Lower lobe of right lung (tissue), 2 donors: Measurements from ENCODE around the gene GRID1. TPM values are rescaled to one million over a fixed set of nuclear protein-coding genes. Genes with fewer than 3 reads are reported as not detected.
A peak's percentile ranks its signal among the peaks of the same experiment; 100 is the strongest.

ENCODE experiments used
- ATAC-seq, 2 donors: fragments of 200-7000 bp; cut with Tn5 transposase; one replicate each; pipeline ENCODE4 v1.9.1; 2020 to 2022; ENCODE audit warnings: mild to moderate bottlenecking in 2 of 2, moderate library complexity in 2 of 2
- DNase-seq: peaks from one replicate; pipeline ENCODE4 v3.0.0-alpha.2; 2020
- H3K27ac ChIP-seq: fragments of 200-600 bp; one replicate; pipeline ENCODE4 v1.8.0; 2022
- H3K27me3 ChIP-seq: fragments of 200-600 bp; one replicate; pipeline ENCODE4 v1.8.0; 2022; ENCODE audit warnings: low read depth
- H3K36me3 ChIP-seq: fragments of 200-600 bp; one replicate; pipeline ENCODE4 v1.8.0; 2022; ENCODE audit warnings: mild to moderate bottlenecking
- H3K4me1 ChIP-seq: fragments of 200-600 bp; one replicate; pipeline ENCODE4 v1.8.0; 2022
- H3K4me3 ChIP-seq: fragments of 200-600 bp; one replicate; pipeline ENCODE4 v1.8.0; 2022; ENCODE audit warnings: mild to moderate bottlenecking
- H3K9me3 ChIP-seq: fragments of 200-600 bp; one replicate; pipeline ENCODE4 v1.8.0; 2022
- intact Hi-C: fragments of 100-400 bp; cut with DNase I; formaldehyde crosslinking; loops from one replicate; pipeline ENCODE4 v1.11.0; 2022
- total RNA-seq: library from RNA; stranded (reverse); fragmentation: NEBNext Ultra II Directional; extraction: Animal tissue kit (Norgen Biotek cat#: 25700); gene quantifications from one replicate; pipeline ENCODE4 v1.2.1, GENCODE V29; 2021
- TF ChIP-seq, protein P1 (sequence below): fragments of 200-600 bp; IDR thresholded peaks from one replicate; pipeline ENCODE4 v1.8.0; 2022; ENCODE audit warnings: antibody characterized with exemption, mild to moderate bottlenecking
- donor health status: DM: no; HTN: yes; CAD: no; lungs with severe emphysema.

Gene GRID1
- total RNA-seq, 1 donor from 2014 or later = 2.5 TPM

DNA sequence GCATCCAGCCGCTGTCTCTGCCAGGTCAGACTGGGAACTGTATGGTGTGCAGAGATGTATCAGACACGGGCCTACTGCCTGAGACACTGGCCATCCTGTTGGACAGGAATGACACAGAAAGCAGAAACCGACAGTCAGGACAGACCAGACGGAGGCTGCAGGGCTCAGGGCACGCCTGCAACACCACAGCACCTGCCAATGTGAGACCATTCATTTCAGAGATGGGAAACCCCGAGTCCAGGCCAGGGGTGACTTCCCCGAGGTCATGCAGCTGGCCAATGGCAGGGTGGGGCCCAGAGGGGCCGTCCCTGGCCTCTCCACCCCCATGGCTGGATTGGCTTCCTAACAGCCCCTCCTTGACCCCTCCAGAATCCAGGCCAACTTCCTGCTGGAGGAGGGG lies 34.7 kb downstream of the GRID1 start:
- H3K27me3 ChIP-seq = no peaks in the 10 kb centered on the region
- no peak for DNase-seq
- TF ChIP-seq, protein P1, sequence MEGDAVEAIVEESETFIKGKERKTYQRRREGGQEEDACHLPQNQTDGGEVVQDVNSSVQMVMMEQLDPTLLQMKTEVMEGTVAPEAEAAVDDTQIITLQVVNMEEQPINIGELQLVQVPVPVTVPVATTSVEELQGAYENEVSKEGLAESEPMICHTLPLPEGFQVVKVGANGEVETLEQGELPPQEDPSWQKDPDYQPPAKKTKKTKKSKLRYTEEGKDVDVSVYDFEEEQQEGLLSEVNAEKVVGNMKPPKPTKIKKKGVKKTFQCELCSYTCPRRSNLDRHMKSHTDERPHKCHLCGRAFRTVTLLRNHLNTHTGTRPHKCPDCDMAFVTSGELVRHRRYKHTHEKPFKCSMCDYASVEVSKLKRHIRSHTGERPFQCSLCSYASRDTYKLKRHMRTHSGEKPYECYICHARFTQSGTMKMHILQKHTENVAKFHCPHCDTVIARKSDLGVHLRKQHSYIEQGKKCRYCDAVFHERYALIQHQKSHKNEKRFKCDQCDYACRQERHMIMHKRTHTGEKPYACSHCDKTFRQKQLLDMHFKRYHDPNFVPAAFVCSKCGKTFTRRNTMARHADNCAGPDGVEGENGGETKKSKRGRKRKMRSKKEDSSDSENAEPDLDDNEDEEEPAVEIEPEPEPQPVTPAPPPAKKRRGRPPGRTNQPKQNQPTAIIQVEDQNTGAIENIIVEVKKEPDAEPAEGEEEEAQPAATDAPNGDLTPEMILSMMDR = no peak
- no peak overlapping the region for H3K4me3 ChIP-seq
- intact Hi-C loops = no loop called here
- ATAC-seq = no peak
- H3K9me3 ChIP-seq = no peaks in the 10 kb centered on the region
- no peaks in the 10 kb centered on the region for H3K36me3 ChIP-seq
- no peak overlapping the region for H3K27ac ChIP-seq
- H3K4me1 ChIP-seq = no peaks in the 10 kb centered on the region

DNA sequence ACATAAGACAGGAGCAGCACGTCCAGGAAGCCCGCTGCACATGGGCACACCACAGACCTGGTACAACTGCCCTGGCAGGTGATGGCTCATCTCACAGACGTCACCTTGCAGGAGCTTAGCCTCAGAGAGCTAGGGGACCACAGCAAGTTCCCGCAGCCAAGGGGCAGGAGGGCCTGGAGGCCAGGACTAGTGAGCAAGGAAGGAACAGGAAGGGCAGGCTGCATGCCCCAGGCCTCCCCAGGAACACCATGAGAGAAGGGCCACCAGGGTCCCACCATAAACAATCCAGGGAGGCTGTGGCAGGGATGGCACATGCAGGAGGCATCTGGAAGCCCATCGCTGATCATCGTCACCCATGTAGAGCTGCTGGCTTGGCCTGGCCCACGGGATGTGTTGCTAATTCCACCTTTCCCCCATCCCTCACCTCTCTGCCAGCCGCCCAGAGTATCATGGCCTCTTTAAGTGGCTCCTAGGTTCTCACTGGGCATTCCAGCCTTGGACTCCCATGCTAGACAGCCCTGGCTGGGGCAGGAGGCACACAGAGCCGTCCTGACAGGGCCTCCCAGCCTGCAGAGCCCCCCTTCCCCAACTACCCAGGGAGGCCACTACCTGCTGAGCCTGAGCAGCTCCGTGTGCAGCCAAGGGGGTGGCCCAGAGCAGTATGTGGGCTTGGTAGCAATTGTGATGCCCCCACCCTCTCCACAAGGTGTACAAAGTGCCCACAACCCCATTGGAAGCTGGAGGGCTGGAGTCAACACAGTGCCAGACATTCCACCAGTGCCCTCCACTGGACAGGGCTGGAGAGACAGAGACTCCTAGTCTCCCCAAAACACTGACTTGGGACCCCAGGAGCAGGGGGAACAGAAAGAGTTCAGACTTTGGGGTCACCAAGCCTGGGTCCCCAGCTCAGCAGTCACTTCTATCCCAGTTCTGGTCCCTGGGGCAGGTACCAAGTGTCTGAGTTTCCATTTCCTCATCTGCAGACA lies 35.5 kb downstream of the GRID1 start:
- Histone ChIP-seq H3K36me3 (no peaks in the 10 kb centered on the region), H3K4me1 (no peaks in the 10 kb centered on the region), H3K4me3 (no peak overlapping the region), H3K27ac (no peak overlapping the region), H3K9me3 (no peaks in the 10 kb centered on the region), H3K27me3 (no peaks in the 10 kb centered on the region)
- DNase-seq (no peak), ATAC-seq (peak in 1 of 2 donors; percentile 18)
- TF ChIP-seq, protein P1 = no peak
- intact Hi-C loops = no loop called here

DNA sequence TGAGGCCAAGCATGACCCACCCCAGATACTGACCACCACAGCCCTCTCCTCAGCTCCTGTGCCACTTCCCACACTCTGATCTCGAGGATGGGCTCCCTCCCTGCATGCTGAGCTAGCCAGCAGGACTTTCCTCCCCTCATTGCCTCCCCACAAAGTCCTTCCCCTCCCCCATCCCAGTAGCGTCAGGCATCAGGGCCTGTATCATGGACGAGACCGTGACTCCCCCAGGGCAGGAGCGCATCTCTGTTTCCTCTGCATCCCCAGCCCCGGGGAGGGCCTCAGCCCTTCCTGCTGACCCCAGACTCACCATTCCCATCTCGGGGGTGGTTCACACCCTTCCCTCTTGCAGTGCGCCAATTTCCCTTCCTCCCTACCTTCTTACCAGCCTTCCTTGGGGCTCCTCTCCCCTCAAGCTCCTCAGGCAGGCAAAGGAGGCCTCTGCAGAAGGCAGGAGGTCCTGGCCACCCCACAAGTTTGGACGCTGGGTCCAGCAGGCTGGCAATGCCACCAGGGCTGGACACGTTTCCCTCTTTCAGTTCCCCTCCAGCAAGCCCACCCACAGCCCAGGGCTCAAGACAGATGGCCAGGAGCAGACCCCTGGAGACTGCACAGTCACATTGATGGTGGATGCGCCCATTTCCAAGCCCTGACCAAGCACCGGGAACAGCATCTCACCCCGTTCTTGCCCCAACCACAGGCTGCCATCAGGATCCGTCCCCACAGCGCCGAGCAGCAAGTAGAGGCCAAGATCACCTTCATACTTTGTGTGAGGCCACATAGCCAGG lies 36.5 kb downstream of the GRID1 start:
- DNase-seq = no peak
- intact Hi-C loops = no loop called here
- TF ChIP-seq, protein P1 = no peak
- no peak for ATAC-seq
- Histone ChIP-seq H3K4me3 (no peak overlapping the region), H3K9me3 (no peaks in the 10 kb centered on the region), H3K27ac (no peak overlapping the region), H3K36me3 (no peaks in the 10 kb centered on the region), H3K27me3 (no peaks in the 10 kb centered on the region), H3K4me1 (no peaks in the 10 kb centered on the region)

DNA sequence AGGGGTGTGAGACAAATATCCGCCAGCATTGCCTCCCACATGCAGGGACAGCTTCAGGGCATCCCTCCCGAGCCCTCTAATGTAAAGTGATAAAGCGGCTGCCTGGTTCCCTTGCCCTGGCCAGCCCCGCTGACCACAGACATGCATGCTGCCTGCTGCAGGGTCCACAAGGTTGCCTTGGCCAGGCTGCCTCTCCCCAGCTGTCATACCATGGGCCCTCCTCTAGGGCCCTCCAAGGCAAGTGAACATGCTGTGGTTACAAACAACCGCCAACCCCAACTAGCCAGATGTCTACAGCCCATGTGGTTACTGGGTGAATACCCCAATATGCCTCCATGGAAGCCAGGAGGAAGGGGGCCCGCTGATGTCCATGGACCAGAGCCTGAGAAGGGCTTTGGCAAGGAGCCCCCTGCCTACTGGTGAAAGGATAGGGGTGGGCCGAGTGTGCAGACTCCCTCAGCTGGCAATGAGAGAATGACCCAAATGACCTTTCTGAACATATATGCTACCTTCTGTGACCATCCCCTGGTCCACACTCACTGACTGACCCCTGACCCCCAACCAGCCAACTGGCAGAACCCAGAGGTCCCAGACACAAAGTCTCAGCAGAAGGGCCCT lies 37.4 kb downstream of the GRID1 start:
- H3K4me3 ChIP-seq = no peak overlapping the region
- no peak for DNase-seq
- H3K27ac ChIP-seq = no peak overlapping the region
- H3K36me3 ChIP-seq = no peaks in the 10 kb centered on the region
- no peaks in the 10 kb centered on the region for H3K27me3 ChIP-seq
- no peak for ATAC-seq
- no peaks in the 10 kb centered on the region for H3K9me3 ChIP-seq
- intact Hi-C loops = no loop called here
- TF ChIP-seq, protein P1 = no peak
- H3K4me1 ChIP-seq = no peaks in the 10 kb centered on the region

DNA sequence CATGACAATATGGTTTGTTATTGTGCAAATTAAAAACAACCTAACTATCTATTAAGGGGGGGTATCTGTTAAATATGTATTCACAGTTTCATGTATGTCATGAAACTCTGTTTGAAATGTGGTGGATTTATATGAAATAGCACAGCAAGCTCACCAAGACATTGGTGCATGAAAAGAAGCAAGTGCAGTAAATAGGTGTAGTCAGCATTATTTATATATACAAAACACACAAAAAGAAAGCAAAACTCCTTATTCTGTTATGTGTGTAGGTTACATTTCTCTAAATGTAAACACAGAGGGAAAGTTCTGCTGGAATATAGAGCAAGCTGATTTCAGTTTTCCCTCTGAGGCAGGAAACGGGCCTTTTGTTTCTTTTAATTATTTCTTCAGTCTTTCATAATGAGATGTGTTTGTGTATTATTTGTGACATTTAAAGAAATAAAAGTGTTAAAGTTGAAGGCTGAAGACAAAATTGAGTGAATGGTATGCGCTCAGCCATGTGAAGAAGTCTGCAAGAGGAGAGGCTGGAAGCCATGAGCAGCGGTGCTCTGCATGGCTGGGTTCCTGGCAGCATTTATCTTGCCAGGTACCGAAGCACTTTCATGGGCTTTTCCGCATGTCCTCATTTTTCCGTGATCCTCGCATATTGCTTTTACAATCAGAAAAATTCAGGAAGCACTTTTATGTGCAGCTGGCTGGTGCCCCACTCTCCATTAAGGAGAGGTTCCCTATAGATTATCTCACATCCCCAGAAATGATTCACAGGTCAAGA lies 38.5 kb downstream of the GRID1 start:
- no peak for DNase-seq
- Histone ChIP-seq H3K4me3 (no peak overlapping the region), H3K27ac (no peak overlapping the region), H3K36me3 (no peaks in the 10 kb centered on the region), H3K4me1 (no peaks in the 10 kb centered on the region), H3K9me3 (no peaks in the 10 kb centered on the region), H3K27me3 (no peaks in the 10 kb centered on the region)
- TF ChIP-seq, protein P1 = no peak
- ATAC-seq = no peak
- intact Hi-C loops = no loop called here
